ENCODE results near the gene HS6ST3. TPM values are rescaled to one million over a fixed set of nuclear protein-coding genes. Genes with fewer than 3 reads are reported as not detected.

Gene HS6ST3
- total RNA-seq, 1 donor from 2014 or later, result under 0.01 TPM

DNA sequence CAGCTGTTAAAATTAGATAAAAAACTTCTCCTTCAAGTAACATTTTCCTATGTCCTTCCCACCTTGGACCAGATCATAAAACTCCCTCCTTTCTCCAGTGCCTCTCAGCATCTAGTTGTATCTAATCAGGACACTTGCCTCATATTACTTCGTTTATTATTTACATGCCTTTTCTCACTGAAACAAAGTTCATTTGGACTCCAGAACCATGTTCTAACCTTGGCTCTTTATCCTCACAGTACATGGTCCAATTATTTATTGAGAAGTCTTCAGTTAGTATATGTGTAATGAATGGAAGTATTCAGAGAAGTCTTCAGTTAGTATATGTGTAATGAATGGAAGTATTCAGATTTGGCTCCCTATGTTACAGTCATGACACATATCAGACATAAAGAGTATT, 561.7 kb downstream of the HS6ST3 start:
- DNase-seq (ENCODE audit: low read depth), result no peak

DNA sequence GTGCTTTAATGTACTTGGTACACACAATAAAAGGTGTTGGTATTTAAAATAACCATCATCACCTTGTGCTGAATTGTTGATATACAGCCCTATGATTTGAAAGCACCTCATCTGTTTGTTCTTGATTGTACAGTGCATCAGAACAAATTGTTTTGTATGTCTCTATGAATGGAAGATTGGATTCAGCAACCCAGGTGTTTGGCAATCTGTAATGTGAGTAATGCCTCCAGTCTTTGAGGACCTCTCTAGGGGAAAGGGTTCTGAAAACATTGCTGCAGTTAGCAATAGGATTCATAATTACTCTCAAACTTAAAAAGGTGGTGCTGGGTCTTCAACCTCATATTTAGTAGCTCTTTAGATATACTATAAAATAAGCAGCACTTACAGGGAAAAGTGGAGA, 562.6 kb downstream of the HS6ST3 start:
- peak; percentile 7 for DNase-seq (ENCODE audit: low read depth)

DNA sequence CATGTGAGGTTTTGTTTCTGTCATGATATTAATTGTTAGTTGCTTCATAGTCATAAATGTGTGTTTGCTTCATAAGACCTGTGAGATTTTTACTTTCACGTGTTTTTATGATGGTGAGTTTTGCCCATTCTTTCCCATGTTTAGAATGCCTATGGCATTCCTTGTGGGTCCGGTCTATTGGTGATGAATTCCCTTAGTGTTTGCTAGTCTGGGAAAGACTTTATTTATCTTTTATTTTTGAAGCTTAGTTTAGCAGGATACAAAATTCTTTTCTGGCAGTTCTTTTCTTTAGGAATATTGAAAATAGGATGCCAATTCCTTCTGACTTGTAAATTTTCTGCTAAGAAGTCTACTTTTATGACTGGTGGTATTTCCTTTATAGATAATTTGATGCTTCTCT, 571.7 kb downstream of the HS6ST3 start:
- DNase-seq (ENCODE audit: low read depth), result no peak

DNA sequence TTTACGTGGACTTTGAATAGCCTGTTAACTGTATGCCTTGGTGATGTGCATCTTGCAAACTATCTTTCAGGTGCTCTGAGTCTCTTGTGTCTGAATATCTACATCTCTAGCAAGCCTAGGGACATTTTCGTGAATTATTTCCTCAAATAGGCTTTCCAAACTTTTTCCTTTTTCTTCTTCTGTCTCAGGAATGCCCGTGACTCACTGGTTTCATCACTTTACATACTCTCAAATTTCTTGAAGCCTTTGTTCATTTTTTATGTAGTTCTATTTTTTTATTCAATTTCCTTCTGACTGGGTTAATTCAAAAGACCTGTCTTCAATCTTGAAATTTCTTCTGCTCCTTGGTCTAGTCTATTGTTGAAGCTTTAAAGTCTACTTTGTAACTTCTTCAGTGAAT, 572.1 kb downstream of the HS6ST3 start:
- no peak for DNase-seq (ENCODE audit: low read depth)

DNA sequence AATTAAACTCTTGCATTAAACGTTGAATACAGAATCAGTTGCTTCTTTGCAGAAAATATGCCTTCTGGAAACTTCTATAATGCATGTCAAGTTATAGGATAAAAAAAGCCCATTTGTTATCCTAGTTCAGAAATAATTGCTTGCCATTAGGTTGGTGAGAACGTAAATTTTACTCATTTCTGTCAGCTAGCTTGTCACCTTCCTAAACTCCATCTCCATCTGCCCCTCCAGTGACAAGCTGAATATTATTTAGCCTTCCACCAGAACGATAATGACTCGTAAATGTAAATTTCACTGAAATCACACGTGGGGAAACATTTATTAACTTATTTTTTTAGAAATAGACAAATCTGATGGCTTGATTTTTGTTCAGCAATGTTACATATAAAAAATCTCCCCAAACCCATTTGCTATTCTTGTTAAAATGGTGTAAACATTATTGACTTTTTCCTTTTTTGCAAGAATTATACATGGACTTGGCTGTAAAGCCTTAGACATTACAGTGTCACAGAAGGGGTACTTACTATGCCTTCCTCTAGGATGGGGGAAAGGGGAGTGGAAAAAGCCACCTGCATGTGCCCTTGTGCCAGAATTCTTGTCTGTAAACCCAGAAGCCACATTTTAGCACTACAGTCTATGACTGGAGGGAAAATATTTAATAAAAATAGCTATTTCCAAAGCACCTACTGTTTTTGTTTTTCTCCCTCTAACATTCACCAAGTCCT, 577.5 kb downstream of the HS6ST3 start:
- DNase-seq (ENCODE audit: low read depth), result no peak

DNA sequence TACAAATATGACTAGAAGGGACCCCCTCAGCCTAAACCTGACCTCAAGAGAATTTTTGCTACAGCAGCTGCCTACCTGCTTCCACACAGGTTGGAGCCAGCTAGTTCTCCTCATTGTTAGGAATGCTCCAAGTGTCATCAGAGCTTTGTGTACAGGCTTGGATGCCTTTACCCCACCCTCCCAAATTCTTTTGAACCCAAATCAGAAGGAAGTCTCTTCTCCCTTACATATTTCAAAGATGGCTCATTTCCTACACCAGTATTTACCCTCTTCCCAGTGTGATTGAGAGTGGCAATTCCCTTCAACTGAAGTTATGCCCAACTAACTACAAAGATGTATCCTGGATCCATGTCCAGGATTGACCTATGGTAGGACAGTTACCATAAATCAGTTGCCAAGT, 581.2 kb downstream of the HS6ST3 start:
- no peak for DNase-seq (ENCODE audit: low read depth)

DNA sequence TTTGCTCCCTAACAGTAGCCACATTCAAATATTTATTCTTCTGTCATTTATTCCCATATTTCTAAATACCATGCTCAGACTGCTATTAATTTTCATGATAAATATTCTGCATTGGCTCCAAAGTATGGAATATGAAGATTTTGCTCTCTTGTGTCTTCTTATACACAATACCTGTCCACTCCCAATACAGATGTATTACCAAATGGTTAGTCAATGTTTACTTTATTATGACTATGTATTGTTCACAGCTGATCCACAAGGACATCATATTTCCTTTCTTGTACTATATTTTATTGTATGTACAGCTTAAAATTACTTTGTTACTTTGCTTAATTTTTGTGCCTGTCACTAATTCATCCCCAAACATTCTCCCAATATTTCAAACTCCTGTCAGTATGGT, 582.1 kb downstream of the HS6ST3 start:
- DNase-seq (ENCODE audit: low read depth), result no peak

DNA sequence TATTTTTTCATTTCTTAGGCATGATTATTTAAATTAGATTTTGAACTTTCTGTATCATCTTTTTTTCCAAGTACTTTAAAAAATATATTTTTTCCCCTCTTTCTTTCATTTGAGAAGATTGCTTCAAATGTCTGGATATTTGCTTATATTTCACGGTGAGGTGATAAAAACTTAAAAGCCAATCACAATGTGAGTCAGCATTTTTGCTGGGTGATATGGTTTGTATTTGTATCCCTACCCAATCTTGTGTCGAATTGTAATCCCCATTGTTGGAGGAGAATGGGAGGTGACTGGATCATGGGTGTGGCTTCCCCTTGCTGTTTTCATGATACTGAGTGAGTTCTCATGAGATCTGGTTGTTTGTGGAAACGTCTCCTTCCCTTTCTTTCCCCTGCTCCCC, 583.9 kb downstream of the HS6ST3 start:
- no peak for DNase-seq (ENCODE audit: low read depth)

DNA sequence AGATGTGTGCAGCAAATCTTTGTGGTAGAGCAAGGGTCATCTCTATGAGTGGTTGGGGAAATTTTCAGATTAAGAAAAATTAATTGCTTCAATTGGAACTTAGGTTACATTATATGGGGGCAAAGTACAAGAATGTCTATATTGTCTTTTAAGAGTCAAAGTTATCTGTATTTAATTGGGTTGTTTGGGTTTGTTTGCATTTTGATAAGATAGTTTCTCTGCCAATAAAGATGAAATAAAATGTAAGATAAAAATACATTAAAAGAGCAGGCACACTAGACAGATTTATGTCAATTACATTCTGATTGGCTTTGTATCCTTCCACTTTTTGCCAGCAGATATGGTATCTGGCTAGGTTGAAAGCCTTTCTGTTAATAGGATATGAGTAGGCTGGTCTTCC, 587.1 kb downstream of the HS6ST3 start:
- no peak for DNase-seq (ENCODE audit: low read depth)

DNA sequence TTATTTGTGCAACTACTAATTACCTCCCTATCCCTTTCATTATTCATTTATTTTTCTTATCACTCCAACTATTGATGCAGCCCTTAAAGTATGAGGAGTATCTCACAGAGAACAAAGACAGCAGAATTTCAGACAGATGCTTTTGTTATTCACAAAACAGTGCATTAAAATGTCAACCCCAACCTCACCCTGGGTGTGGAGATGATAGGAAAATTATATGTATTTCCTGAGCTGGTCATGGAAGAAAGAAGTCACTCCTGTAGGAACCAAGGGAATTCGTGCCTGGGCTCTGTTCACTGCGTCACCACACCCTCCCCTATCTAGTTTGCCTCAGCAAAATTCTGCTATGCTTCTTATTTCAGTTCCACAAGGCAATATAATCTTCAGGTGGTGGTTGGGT, 588.9 kb downstream of the HS6ST3 start:
- DNase-seq (ENCODE audit: low read depth), result no peak

DNA sequence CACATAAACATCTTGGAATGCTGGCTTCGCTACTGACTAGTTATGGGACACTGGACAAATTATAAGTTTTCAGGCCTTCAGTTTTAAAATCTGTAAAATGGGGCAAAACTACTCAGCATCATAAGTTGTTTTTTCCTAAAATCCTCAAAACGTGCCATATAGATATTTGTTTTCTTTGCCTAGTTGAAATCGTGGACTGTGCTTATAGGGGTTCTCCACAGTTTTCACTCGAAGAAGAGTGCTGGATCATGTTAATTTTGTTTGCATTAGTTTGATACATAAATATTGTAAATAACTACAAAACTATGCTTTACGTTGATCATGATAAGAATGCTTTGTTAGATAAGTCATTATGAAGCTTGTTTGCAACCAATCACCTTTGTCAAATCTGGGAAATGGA, 591.0 kb downstream of the HS6ST3 start:
- no peak for DNase-seq (ENCODE audit: low read depth)

DNA sequence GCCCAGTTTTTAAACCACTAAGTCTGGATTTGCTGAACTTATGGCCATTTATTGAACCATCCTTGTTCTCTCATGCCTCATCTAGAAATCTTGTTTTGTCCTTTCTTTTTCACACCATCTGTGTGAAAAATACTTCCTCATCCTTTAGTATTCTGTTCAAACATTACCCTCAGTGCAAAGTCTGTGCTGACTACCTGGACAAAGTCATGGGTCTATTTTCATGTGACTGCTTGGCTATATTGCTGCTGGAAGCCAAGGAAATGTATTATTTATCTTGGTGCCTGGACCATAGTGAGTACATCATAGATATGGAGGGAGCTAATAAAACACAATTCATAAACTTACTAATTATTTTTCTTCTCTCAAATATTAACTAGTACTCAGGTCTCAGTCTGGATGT, 591.9 kb downstream of the HS6ST3 start:
- no peak for DNase-seq (ENCODE audit: low read depth)

DNA sequence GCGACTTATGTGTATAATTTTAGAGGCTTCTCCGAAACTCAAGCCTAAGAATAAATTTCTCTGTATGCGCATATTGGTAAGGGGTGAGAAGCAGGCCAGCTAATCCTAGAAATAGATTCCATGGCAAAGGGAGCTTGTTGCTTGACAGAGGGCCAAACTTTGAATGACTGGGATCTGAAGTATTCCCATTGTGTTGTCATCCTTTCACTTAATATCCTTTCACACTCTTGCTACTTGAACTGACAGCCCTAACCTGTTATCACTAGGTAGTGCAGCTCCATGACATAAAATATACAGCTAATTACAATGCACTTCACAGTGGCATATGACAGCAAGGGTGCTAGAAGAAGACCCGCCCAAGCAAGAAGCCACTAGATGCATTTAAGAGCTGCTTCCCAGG, 594.6 kb downstream of the HS6ST3 start:
- no peak for DNase-seq (ENCODE audit: low read depth)

DNA sequence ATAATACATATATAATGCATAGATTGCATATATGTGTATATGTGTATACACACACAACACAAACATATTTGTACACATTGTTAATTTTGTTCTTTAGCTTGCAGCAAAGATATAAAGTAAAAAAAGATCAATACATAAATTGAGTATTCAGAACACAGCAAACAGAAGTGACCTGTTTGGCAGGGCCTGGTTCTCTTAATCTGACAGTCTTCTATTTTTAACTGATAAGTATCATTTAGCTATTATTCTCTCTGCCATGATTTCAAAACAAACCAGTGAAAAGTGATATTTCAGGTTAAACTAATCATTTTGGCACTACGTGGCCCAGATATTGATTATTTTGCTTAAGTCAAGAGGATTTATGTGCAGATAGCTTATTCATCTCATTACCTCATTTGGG, 595.0 kb downstream of the HS6ST3 start:
- no peak for DNase-seq (ENCODE audit: low read depth)

DNA sequence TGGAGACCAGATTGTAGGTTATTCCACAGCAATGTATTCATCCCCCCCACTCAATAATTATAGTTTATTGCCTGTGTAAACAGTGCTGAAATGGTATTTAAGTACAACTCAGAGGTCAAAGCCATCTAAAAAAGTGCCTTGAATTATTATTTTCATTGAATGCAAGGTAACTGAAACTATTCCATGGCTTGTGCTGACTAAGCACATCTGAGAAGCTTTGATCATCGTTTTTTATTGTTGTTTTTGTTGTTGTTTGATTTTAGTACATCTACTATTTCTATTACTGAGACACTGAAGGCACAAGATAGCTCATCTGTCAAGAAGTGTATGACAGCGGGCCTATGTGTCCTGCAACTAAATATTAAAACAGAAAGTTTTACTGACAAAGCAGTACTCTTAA, 596.4 kb downstream of the HS6ST3 start:
- DNase-seq (ENCODE audit: low read depth), result no peak

DNA sequence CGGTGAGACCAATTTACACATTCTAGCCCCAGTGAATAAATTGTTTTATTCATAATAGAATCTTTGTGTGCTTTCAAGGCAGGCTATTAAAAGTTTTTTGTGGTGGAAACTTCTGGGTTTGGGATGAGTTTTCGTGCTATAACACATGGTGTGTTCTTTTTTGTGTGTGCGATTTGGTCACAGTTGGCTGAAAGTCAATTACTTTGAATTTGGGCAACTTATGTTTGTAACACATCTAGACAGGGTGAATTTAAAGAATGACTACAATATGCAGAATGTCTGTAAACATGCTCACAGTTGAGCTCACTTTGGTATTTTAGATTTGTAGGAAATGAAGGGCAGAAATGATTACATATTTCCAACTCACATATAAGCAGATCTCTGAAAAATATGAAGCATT, 597.3 kb downstream of the HS6ST3 start:
- DNase-seq (ENCODE audit: low read depth), result no peak

DNA sequence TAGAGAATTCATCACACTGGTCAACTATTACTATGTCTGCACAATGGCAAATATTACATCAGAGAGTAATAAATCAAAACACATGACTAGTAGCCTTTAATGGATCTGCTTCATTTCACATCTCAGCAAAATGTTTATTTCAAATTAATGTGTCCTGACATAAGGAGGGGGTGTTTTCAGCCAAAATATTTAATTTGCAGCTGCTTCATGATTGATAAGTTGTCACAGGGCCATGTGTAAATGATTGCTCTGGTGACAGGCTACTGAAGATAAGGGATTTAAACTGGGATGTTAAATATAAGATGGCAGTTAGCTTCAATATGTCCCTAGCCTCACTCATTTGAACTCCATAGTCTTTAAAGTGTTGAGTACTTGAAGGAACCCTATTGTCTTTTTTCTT, 601.1 kb downstream of the HS6ST3 start:
- DNase-seq (ENCODE audit: low read depth), result no peak

DNA sequence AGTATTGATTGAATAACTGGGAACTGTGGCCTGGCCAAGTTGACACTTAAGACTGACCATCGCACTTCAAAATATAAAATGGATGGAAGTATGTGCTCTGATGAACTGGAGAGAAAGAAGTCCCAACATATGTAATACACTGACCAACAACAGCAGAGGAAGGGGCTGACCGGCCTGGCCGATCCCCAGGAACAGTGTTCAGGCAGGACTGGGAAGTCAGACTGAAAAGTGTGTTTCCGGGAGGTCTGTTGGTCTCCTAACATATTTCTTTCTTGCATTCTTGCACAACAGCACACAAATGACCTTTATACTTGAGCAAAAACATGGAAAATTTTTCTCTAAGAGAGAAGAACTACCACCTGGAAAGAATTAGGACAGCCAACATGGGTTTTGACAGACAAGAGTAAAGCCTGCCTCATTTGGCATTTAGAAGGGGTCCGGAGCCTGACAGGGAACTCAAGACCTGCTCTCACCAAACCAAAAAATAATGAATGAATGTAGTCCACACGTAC, 606.5 kb downstream of the HS6ST3 start:
- DNase-seq (ENCODE audit: low read depth), result no peak

DNA sequence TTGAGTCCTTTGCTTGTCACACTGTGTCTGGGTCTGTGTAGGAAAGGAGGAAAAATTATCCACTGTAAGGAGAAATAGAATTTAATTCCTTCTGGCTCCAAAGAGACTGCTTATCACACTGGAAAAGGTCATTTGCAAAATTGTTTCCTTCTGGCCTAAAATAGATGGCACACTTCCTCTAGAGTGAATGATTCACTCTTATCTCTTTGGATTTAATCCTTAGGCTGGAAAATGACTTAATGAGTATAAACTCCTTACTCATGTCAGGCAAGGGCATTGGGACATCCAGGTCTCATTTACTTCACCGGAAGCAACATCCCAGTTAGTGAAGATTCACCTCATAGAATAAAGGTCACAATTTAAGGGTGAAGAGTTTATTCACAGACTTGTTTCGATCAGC, 610.8 kb downstream of the HS6ST3 start:
- no peak for DNase-seq (ENCODE audit: low read depth)

DNA sequence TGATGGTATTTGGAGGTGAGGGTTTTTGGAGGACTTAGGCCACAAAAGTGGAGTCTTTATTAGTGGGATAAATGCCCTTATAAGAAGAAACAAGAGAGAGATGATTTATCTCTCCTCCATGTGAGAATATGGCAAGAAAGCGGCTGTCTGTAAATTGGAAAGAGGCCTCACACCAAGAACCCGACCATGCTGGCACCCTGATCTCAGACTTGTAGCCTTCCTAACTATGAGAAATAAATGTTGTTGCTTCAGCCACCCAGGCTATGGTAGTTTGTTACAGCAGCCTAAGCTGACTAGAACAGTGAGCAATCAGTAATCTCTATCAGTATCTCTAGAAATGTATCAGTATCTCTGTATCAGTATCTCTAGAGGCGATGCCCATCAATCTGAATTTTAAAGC, 617.2 kb downstream of the HS6ST3 start:
- no peak for DNase-seq (ENCODE audit: low read depth)

DNA sequence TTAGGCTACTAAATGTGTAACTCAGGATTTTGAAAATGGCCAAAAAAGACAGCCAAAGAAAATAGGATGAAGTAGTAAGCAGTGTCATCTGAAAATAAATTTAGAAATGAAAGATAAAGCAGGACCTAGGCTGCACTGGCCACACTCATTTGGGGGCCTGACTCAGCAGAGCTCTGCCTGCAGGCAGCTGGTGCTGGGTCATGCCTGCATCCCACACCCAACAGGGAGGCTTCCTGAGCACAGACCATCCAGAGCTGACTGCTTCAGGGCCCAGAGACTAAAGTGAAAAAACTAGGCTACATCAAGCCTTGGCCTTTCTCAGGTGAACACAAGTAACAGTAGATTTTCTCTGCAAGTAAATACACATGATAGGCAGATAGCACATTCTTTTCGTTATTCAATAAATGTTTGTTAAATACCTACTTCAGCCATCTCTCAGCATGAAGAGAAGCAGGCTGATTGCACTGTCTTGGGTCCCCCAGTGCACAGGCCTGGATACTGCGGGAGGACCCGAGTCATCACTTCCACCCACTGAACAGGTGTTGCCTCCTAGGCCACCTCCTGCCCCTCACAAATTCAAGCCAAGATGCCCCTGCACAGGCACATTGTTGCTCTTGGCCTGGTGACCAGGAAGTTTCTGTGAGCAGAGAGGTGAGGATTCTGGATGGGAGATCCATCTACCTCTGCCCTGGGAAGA, 620.4 kb downstream of the HS6ST3 start:
- no peak for DNase-seq (ENCODE audit: low read depth)

DNA sequence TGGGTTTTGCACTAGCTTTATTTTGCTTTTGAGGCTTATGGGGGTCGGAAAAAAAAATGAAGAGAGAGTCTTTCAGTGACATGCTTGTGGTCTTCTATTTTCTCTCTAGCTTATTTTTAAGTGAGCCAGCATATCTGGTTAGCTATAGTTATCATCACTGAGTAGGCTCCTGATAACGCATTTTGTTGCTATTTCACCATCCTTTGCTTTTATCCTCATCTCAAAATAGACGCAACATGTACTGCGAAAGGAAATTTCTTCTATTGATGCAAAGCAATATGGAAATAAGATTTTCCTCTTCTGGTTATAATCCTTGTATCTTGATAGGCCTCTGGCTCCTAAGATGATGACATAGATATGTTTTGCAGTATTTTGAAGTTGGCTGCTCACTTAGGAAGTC, 630.5 kb downstream of the HS6ST3 start:
- DNase-seq (ENCODE audit: low read depth), result no peak

DNA sequence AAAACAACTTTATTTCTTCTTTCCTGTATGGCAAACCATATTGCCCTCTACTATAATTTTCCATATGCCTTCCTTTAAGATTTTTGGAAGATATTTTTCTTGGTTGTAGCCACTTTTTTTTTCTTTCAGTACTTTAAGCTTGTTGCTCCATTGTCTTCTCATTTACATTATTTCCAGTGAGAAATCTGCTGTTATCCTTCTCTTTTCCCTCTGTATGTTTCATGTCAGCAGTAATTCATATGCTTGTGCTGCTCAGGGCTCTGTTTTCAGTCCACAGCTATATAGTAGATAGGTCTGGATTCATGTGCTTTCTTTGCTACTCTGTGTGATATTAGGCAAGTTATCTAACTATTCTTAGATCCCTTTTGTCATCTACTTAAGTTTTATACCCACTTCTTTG, 636.7 kb downstream of the HS6ST3 start:
- DNase-seq (ENCODE audit: low read depth), result no peak

DNA sequence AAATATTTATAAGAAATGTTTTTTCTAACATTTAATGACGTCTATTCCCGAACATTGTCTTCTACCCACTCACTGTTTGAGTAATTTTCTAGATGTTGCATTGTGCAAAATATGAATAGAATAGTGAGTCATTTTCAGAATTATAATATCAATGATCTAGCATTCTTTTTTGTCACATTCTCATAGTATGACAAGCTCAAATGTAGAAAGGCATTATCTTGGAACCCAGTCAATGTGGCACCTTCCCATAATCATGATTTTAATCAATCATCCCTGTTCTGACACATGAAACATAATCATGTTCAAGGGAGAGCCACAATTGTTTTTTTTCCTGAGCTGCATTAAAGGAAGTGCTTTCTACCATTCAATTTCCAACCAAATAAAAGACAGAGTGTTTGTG, 638.6 kb downstream of the HS6ST3 start:
- DNase-seq (ENCODE audit: low read depth), result no peak

All from renal cortical epithelial cell (primary cell).